Left ventricle myocardium inferior (tissue), 1 donor: ENCODE results near the gene NOL11. TPM values are rescaled to one million over a fixed set of nuclear protein-coding genes. Genes with fewer than 3 reads are reported as not detected.

Source experiments
- DNase-seq: peaks from one replicate; pipeline ENCODE4 v3.0.0-alpha.2; 2020
- H3K27ac ChIP-seq: fragments of 200-600 bp; replicated peaks from 2 replicates; pipeline ENCODE4 v1.8.0; 2021
- H3K27me3 ChIP-seq: fragments of 200-600 bp; 2 replicates; pipeline ENCODE4 v1.8.0; 2021; ENCODE audit warnings: low read depth
- H3K36me3 ChIP-seq: fragments of 200-600 bp; 2 replicates; pipeline ENCODE4 v1.8.0; 2021
- H3K4me1 ChIP-seq: fragments of 200-600 bp; 2 replicates; pipeline ENCODE4 v1.8.0; 2021
- H3K4me3 ChIP-seq: fragments of 200-600 bp; 2 replicates; pipeline ENCODE4 v1.8.0; 2021; ENCODE audit warnings: mild to moderate bottlenecking, moderate library complexity
- H3K9me3 ChIP-seq: fragments of 200-600 bp; replicated peaks from 2 replicates; pipeline ENCODE4 v1.8.0; 2021
- intact Hi-C: fragments of 100-400 bp; cut with micrococcal nuclease; formaldehyde crosslinking; loops from one replicate; pipeline ENCODE4 v1.11.0; 2022
- total RNA-seq: library from RNA; stranded (reverse); fragmentation: NEBNext Ultra II Directional; extraction: Animal tissue kit (Norgen Biotek cat#: 25700); gene quantifications from one replicate; pipeline ENCODE4 v1.2.1, GENCODE V29; 2021
- TF ChIP-seq, protein P1 (sequence below): fragments of 200-600 bp; IDR thresholded peaks from 2 replicates; pipeline ENCODE4 v1.8.0; 2021; ENCODE audit warnings: antibody characterized with exemption, mild to moderate bottlenecking, borderline replicate concordance
- donor health status: DM: no; HTN: yes; CAD: no; lungs with severe emphysema.

NOL11 gene
- total RNA-seq, 1 donor from 2014 or later: 25.3 TPM

DNA sequence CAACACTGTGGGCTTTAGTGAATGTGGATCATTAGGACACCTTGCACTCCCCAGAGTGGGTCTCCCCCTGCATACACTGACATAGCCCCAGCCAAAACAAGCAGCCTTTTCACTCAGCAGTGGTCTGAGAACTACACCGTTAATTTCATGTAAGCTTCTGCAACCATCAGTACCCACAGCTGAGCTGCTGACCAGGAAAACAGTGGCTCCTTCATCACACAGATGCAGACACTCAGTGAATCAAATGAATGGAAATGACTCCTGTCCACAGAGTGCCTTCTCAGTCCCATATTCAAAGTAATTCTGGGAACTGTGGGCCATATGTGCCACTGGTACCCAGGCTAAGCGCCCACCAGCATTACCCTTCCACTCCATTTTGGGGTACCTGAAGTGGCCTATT lies 39.3 kb upstream of the NOL11 start:
- Histone ChIP-seq H3K27me3 (no peaks in the 10 kb centered on the region), H3K27ac (no peak overlapping the region), H3K9me3 (no peaks in the 10 kb centered on the region), H3K4me1 (peaks cover 28% of the 10 kb centered on the region), H3K36me3 (peaks cover 16% of the 10 kb centered on the region), H3K4me3 (no peak overlapping the region)
- TF ChIP-seq, protein P1, sequence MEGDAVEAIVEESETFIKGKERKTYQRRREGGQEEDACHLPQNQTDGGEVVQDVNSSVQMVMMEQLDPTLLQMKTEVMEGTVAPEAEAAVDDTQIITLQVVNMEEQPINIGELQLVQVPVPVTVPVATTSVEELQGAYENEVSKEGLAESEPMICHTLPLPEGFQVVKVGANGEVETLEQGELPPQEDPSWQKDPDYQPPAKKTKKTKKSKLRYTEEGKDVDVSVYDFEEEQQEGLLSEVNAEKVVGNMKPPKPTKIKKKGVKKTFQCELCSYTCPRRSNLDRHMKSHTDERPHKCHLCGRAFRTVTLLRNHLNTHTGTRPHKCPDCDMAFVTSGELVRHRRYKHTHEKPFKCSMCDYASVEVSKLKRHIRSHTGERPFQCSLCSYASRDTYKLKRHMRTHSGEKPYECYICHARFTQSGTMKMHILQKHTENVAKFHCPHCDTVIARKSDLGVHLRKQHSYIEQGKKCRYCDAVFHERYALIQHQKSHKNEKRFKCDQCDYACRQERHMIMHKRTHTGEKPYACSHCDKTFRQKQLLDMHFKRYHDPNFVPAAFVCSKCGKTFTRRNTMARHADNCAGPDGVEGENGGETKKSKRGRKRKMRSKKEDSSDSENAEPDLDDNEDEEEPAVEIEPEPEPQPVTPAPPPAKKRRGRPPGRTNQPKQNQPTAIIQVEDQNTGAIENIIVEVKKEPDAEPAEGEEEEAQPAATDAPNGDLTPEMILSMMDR: no peak
- intact Hi-C loops: no loop called here
- no peak for DNase-seq

DNA sequence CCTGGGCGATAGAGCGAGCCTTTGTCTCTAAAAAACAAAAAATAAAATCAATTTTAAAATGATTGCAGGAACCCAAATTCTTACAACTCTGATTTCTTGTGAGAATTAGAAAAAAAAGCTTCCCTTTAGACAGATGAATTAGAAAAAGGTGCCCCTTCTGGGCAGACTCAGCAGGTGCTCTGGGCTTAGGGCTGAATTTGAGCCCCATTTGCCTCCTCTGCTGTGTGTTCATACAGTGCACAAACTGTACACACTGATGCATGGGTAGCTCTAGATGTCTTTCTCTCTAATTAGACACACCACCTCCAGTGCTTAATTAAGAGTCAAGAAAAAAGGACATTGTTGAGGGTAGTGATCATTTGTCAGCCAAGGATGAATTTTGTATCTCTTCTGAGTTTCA lies 38.5 kb upstream of the NOL11 start:
- H3K27ac ChIP-seq: no peak overlapping the region
- DNase-seq: no peak
- intact Hi-C loops: no loop called here
- H3K4me3 ChIP-seq: no peak overlapping the region
- peaks cover 16% of the 10 kb centered on the region for H3K36me3 ChIP-seq
- TF ChIP-seq, protein P1: no peak
- H3K4me1 ChIP-seq: peaks cover 28% of the 10 kb centered on the region
- no peaks in the 10 kb centered on the region for H3K9me3 ChIP-seq
- no peaks in the 10 kb centered on the region for H3K27me3 ChIP-seq

DNA sequence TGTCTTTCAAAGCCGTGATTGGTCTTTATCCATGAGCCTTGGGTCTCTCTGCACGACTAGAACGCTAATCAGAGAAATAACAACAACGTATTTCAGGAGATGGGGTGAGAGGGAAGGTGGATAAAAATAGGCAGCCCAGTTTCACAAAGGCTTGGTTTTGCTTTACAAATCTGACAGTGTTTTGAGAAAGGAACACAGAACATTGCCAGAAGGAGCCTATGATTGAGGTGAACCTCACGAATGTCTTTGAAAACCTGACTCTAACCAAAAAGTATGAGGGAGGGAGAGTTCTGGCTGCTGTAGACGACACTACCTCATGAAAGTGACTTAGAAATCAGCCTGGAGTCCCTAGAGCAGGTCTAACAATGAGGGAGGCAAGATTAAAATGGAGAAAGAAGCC lies 38.0 kb upstream of the NOL11 start:
- intact Hi-C loops: no loop called here
- H3K27ac ChIP-seq: no peak overlapping the region
- H3K36me3 ChIP-seq: peaks cover 16% of the 10 kb centered on the region

DNA sequence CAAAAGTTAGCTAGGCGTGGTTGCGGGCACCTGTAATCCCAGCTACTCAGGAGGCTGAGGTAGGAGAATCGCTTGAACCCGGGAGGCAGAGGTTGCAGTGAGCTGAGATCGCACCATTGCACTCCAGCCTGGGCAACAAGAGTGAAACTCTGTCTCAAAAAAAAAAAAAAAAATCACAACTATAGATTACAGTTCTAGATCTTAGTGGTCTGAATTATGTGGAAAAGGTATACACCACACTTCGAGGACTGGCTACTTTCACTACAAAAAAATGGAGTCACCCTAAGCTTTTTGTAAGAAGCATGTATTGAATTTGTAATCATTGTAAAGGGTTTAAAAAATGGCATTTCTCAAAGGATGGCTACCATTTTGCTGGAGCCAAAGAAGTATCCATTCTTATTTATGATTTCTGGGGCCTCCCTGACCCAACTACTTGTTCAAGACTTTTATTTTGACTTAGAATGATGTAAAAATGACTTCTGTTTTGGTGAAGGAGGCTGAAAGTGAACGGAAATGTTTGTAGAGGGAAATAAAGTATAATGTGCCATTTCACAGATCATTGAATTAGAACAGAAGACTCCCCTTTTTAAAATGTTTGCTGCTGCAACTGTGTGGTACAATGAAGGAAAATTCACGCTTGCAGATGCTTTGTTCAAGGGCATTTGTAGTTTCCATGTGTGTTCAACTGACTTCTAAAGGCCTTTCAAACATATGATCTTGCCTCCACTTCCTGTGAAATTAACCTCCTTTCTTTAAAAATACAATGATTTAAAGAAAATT lies 37.1 kb upstream of the NOL11 start:
- Histone ChIP-seq H3K9me3 (no peaks in the 10 kb centered on the region), H3K27me3 (no peaks in the 10 kb centered on the region), H3K36me3 (peaks cover 16% of the 10 kb centered on the region), H3K4me1 (peaks cover 17% of the 10 kb centered on the region), H3K27ac (no peak overlapping the region), H3K4me3 (no peak overlapping the region)
- no peak for DNase-seq
- intact Hi-C loops: no loop called here
- TF ChIP-seq, protein P1: no peak

More for the DNA sequence above, 38.0 kb upstream of the NOL11 start:
- DNase-seq: no peak
- no peaks in the 10 kb centered on the region for H3K27me3 ChIP-seq
- H3K4me1 ChIP-seq: peaks cover 26% of the 10 kb centered on the region
- no peaks in the 10 kb centered on the region for H3K9me3 ChIP-seq
- H3K4me3 ChIP-seq: no peak overlapping the region
- TF ChIP-seq, protein P1: no peak

DNA sequence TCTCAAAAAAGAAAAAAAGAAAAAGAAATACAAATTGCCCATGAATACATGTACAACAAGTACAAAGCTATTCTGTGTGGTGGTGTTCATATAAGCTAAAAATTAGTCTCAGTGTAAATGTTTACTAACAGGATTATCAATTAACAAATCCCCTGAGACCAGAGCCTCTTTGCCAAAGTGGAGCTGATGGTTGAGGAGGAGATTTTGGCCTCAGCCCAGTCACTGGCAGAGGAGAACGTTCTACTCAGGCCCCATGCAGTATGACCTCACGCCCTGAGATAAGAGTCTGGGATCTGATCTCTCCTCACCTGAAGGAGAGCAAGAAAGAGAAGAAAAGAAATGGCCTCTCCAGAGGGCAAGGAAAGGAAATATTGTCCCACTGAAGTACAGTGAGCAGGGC lies 35.5 kb upstream of the NOL11 start:
- Histone ChIP-seq H3K9me3 (no peaks in the 10 kb centered on the region), H3K27me3 (no peaks in the 10 kb centered on the region), H3K4me3 (no peak overlapping the region), H3K27ac (no peak overlapping the region), H3K36me3 (peaks cover 16% of the 10 kb centered on the region), H3K4me1 (peaks cover 2% of the 10 kb centered on the region)
- TF ChIP-seq, protein P1: no peak
- no peak for DNase-seq
- intact Hi-C loops: no loop called here
